Lung (tissue), 12 donors: ENCODE data around the gene AARS1. TPM values are rescaled to one million over a fixed set of nuclear protein-coding genes. Genes with fewer than 3 reads are reported as not detected.
"Not testable (repeated sequence)": the region's sequence is repeated elsewhere in the genome, so short reads cannot be mapped to it uniquely, and the experiment has no call there.

Experiments
- ATAC-seq: fragments of 200-7000 bp; cut with Tn5 transposase; one replicate; pipeline ENCODE4 v1.9.1; 2020; ENCODE audit warnings: moderate number of reproducible peaks; ENCODE audit not compliant: insufficient read depth, low FRiP score
- DNase-seq, 3 donors: peaks; one replicate each; pipeline ENCODE4 v3.0.0-alpha.2; 2013 to 2017
- H3K27ac ChIP-seq, 2 donors: one replicate each; pipeline ENCODE4 v1.5.1; 2013; ENCODE audit warnings: mild to moderate bottlenecking in 2 of 2, moderate library complexity in 2 of 2, control low read depth in 1 of 2, inconsistent platforms in 1 of 2, low read depth in 1 of 2, low read length in 1 of 2
- H3K27me3 ChIP-seq, 3 donors: one replicate each; pipeline ENCODE4 v1.5.1; 2013; ENCODE audit warnings: low read length in 2 of 3; ENCODE audit not compliant: control insufficient read depth in 3 of 3, insufficient read depth in 3 of 3
- H3K36me3 ChIP-seq, 4 donors: one replicate each; pipeline ENCODE4 v1.5.1; 2013; ENCODE audit warnings: low read length in 4 of 4, mild to moderate bottlenecking in 1 of 4, moderate library complexity in 1 of 4; ENCODE audit not compliant: control insufficient read depth in 4 of 4, insufficient read depth in 4 of 4
- H3K4me1 ChIP-seq, 5 donors: one replicate each; pipeline ENCODE4 v1.5.1; 2013; ENCODE audit warnings: low read length in 5 of 5, mild to moderate bottlenecking in 2 of 5, moderate library complexity in 1 of 5; ENCODE audit not compliant: control insufficient read depth in 5 of 5, insufficient read depth in 5 of 5
- H3K4me3 ChIP-seq: one replicate; pipeline ENCODE4 v1.5.1; 2013; ENCODE audit warnings: mild to moderate bottlenecking, control low read depth, moderate library complexity
- H3K9ac ChIP-seq, 2 donors: one replicate each; pipeline ENCODE4 v1.5.1; 2013; ENCODE audit warnings: low read length in 2 of 2, control low read depth in 1 of 2; ENCODE audit not compliant: insufficient read depth in 1 of 2
- H3K9me3 ChIP-seq, 4 donors: one replicate each; pipeline ENCODE4 v1.5.1; 2013; ENCODE audit warnings: low read length in 3 of 4, mild to moderate bottlenecking in 1 of 4, moderate library complexity in 1 of 4; ENCODE audit not compliant: control insufficient read depth in 4 of 4, insufficient read depth in 3 of 4
- CTCF ChIP-seq: IDR thresholded peaks from 2 replicates; pipeline ENCODE4 v1.5.1; 2012; ENCODE audit warnings: mild to moderate bottlenecking; ENCODE audit errors: control extremely low read depth, extremely low read depth
- WGBS, 2 donors: extraction: QIAGEN DNeasy Blood & Tissue Kit; methylation state at CpG; one replicate each; pipeline ENCODE4 v1.1.7; 2013; 5-methylcytosine and 5-hydroxymethylcytosine counted together
- polyA plus RNA-seq, 2 donors: library from polyadenylated mRNA; stranded (reverse); fragments of 200-250 nt; gene quantifications; one replicate each; pipeline ENCODE4 v1.2.1, GENCODE V29; 2013
- total RNA-seq, 2 donors: library from RNA; depleted of rRNA in 1 of 2; stranded (reverse); fragments of >200 nt in 1 of 2; gene quantifications; one replicate each; pipeline ENCODE4 v1.2.1, GENCODE V29; 2014 to 2021
- donor health status: control.
- donor health status: control.
- donor health status: Bipolar disorder and iron deficiency.
- donor health status: healthy.
- donor health status: DM: yes; HTN: yes; CAD: no.

AARS1 gene
- total and polyA plus RNA-seq, 4 donors, result 46.9 to 147 (median 67.5) TPM

GRCh38 chr16:70320121-70320520 lies 30.8 kb upstream of the AARS1 start:
- Histone ChIP-seq H3K4me3 (no peak overlapping the region), H3K36me3 (peaks cover 4 to 27% (median 25%) of the 10 kb centered on the region in 4 donors), H3K27me3 (no peaks in the 10 kb centered on the region), H3K9ac (no peak overlapping the region), H3K4me1 (no peaks in the 10 kb centered on the region), H3K9me3 (no peaks in the 10 kb centered on the region), H3K27ac (no peak overlapping the region)
- no peak for TF ChIP-seq CTCF
- 98 to 99% methylated on average over 5 of the region's 5 CpGs for WGBS, 2 donors
- ATAC-seq (no peak), DNase-seq (no peak)

GRCh38 chr16:70307726-70308125 lies 18.4 kb upstream of the AARS1 start:
- H3K36me3 ChIP-seq, ATAC-seq, H3K9me3 ChIP-seq, H3K27me3 ChIP-seq, H3K4me1 ChIP-seq, H3K4me3 ChIP-seq, DNase-seq, H3K9ac ChIP-seq, H3K27ac ChIP-seq: not testable (repeated sequence)
- WGBS, 2 donors, result 100% methylated on average over 2 of the region's 2 CpGs

GRCh38 chr16:70306880-70307279 lies 17.6 kb upstream of the AARS1 start:
- TF ChIP-seq CTCF, result no peak
- H3K27ac ChIP-seq, result no peak overlapping the region
- H3K4me1 ChIP-seq, result no peaks in the 10 kb centered on the region
- H3K27me3 ChIP-seq, result no peaks in the 10 kb centered on the region
- no peak overlapping the region for H3K4me3 ChIP-seq
- DNase-seq, result no peak
- no peak overlapping the region for H3K9ac ChIP-seq
- H3K36me3 ChIP-seq, result peaks cover 0 to 4% (median 2%) of the 10 kb centered on the region in 4 donors
- 93 to 98% methylated on average over 2 of the region's 2 CpGs for WGBS, 2 donors
- ATAC-seq, result no peak
- H3K9me3 ChIP-seq, result peaks cover 0 to 3% (median 0%) of the 10 kb centered on the region in 4 donors

GRCh38 chr16:70304892-70305448 lies 15.7 kb upstream of the AARS1 start:
- H3K9ac ChIP-seq, result no peak overlapping the region
- H3K9me3 ChIP-seq, result peaks cover 0 to 5% (median 2%) of the 10 kb centered on the region in 4 donors
- no peaks in the 10 kb centered on the region for H3K27me3 ChIP-seq
- DNase-seq, result no peak
- no peak for TF ChIP-seq CTCF
- no peak overlapping the region for H3K4me3 ChIP-seq
- H3K4me1 ChIP-seq, result peaks cover 0 to 2% (median 0%) of the 10 kb centered on the region in 5 donors
- 70 to 78% methylated on average over 3 of the region's 3 CpGs for WGBS, 2 donors
- peaks cover 0 to 4% (median 0%) of the 10 kb centered on the region in 4 donors for H3K36me3 ChIP-seq
- no peak overlapping the region for H3K27ac ChIP-seq
- ATAC-seq, result no peak
